Measurements from ENCODE around the gene ABCA12.

Gene ABCA12

GRCh38 chr2:215083146-215083545, 55.3 kb downstream of the ABCA12 start:
- Mint-ChIP-seq H3K27me3 (no peaks in the 10 kb centered on the region), H3K9me3 (ENCODE audit: low read depth) (no peaks in the 10 kb centered on the region), H3K4me1 (ENCODE audit: low read depth) (no peaks in the 10 kb centered on the region), H3K36me3 (no peaks in the 10 kb centered on the region), H3K27ac (no peak overlapping the region), H3K4me3 (no peak overlapping the region)

GRCh38 chr2:215082446-215082845, 56.0 kb downstream of the ABCA12 start:
- Mint-ChIP-seq H3K27me3 (no peaks in the 10 kb centered on the region), H3K9me3 (ENCODE audit: low read depth) (no peaks in the 10 kb centered on the region), H3K4me3 (no peak overlapping the region)

GRCh38 chr2:215080545-215080944, 57.9 kb downstream of the ABCA12 start:
- H3K4me1 Mint-ChIP-seq (ENCODE audit: low read depth): no peaks in the 10 kb centered on the region
- H3K27me3 Mint-ChIP-seq: no peaks in the 10 kb centered on the region
- no peak overlapping the region for H3K4me3 Mint-ChIP-seq
- H3K36me3 Mint-ChIP-seq: no peaks in the 10 kb centered on the region
- no peaks in the 10 kb centered on the region for H3K9me3 Mint-ChIP-seq (ENCODE audit: low read depth)
- H3K27ac Mint-ChIP-seq: no peak overlapping the region

More at GRCh38 chr2:215082446-215082845, 56.0 kb downstream of the ABCA12 start:
- Mint-ChIP-seq H3K27ac (no peak overlapping the region), H3K4me1 (ENCODE audit: low read depth) (no peaks in the 10 kb centered on the region), H3K36me3 (no peaks in the 10 kb centered on the region)

GRCh38 chr2:215071676-215072075, 66.8 kb downstream of the ABCA12 start:
- Mint-ChIP-seq H3K27me3 (peaks cover 2% of the 10 kb centered on the region), H3K4me1 (ENCODE audit: low read depth) (no peaks in the 10 kb centered on the region), H3K36me3 (no peaks in the 10 kb centered on the region), H3K9me3 (ENCODE audit: low read depth) (peaks cover 4% of the 10 kb centered on the region), H3K27ac (no peak overlapping the region), H3K4me3 (no peak overlapping the region)

- no peaks in the 10 kb centered on the region for H3K36me3 Mint-ChIP-seq
- H3K27me3 Mint-ChIP-seq: peaks cover 6% of the 10 kb centered on the region
- H3K9me3 Mint-ChIP-seq (ENCODE audit: low read depth): peaks cover 4% of the 10 kb centered on the region
- H3K27ac Mint-ChIP-seq: no peak overlapping the region
- no peak overlapping the region for H3K4me3 Mint-ChIP-seq
- H3K4me1 Mint-ChIP-seq (ENCODE audit: low read depth): no peaks in the 10 kb centered on the region
Measured at GRCh38 chr2:215068399-215068798, 70.0 kb downstream of the ABCA12 start.

GRCh38 chr2:215066124-215066523, 72.3 kb downstream of the ABCA12 start:
- peaks cover 4% of the 10 kb centered on the region for H3K9me3 Mint-ChIP-seq (ENCODE audit: low read depth)
- no peaks in the 10 kb centered on the region for H3K36me3 Mint-ChIP-seq
- no peak overlapping the region for H3K4me3 Mint-ChIP-seq
- no peaks in the 10 kb centered on the region for H3K4me1 Mint-ChIP-seq (ENCODE audit: low read depth)
- H3K27ac Mint-ChIP-seq: no peak overlapping the region
- H3K27me3 Mint-ChIP-seq: peaks cover 8% of the 10 kb centered on the region

GRCh38 chr2:215063526-215063925, 74.9 kb downstream of the ABCA12 start:
- no peak overlapping the region for H3K4me3 Mint-ChIP-seq
- peaks cover 8% of the 10 kb centered on the region for H3K27me3 Mint-ChIP-seq
- peaks cover 1% of the 10 kb centered on the region for H3K9me3 Mint-ChIP-seq (ENCODE audit: low read depth)
- H3K4me1 Mint-ChIP-seq (ENCODE audit: low read depth): no peaks in the 10 kb centered on the region
- H3K36me3 Mint-ChIP-seq: no peaks in the 10 kb centered on the region
- H3K27ac Mint-ChIP-seq: no peak overlapping the region

GRCh38 chr2:215060861-215061536, 77.4 kb downstream of the ABCA12 start:
- Mint-ChIP-seq H3K4me1 (ENCODE audit: low read depth) (no peaks in the 10 kb centered on the region), H3K4me3 (no peak overlapping the region), H3K27ac (no peak overlapping the region), H3K27me3 (peaks cover 8% of the 10 kb centered on the region), H3K36me3 (no peaks in the 10 kb centered on the region), H3K9me3 (ENCODE audit: low read depth) (no peaks in the 10 kb centered on the region)

GRCh38 chr2:215059724-215060123, 78.7 kb downstream of the ABCA12 start:
- Mint-ChIP-seq H3K9me3 (ENCODE audit: low read depth) (no peaks in the 10 kb centered on the region), H3K27ac (no peak overlapping the region), H3K4me1 (ENCODE audit: low read depth) (no peaks in the 10 kb centered on the region), H3K4me3 (no peak overlapping the region), H3K36me3 (no peaks in the 10 kb centered on the region), H3K27me3 (peaks cover 8% of the 10 kb centered on the region)

- H3K27me3 Mint-ChIP-seq: no peaks in the 10 kb centered on the region
- no peak overlapping the region for H3K27ac Mint-ChIP-seq
- H3K4me1 Mint-ChIP-seq (ENCODE audit: low read depth): no peaks in the 10 kb centered on the region
- no peaks in the 10 kb centered on the region for H3K36me3 Mint-ChIP-seq
- no peaks in the 10 kb centered on the region for H3K9me3 Mint-ChIP-seq (ENCODE audit: low read depth)
- H3K4me3 Mint-ChIP-seq: no peak overlapping the region
Measured at GRCh38 chr2:215055891-215056290, 82.5 kb downstream of the ABCA12 start.

GRCh38 chr2:215052810-215053209, 85.6 kb downstream of the ABCA12 start:
- H3K4me3 Mint-ChIP-seq: no peak overlapping the region
- H3K27ac Mint-ChIP-seq: no peak overlapping the region
- H3K36me3 Mint-ChIP-seq: no peaks in the 10 kb centered on the region
- H3K27me3 Mint-ChIP-seq: no peaks in the 10 kb centered on the region
- no peaks in the 10 kb centered on the region for H3K9me3 Mint-ChIP-seq (ENCODE audit: low read depth)
- H3K4me1 Mint-ChIP-seq (ENCODE audit: low read depth): no peaks in the 10 kb centered on the region

- Mint-ChIP-seq H3K4me1 (ENCODE audit: low read depth) (no peaks in the 10 kb centered on the region), H3K4me3 (no peak overlapping the region), H3K27me3 (no peaks in the 10 kb centered on the region), H3K36me3 (no peaks in the 10 kb centered on the region), H3K27ac (no peak overlapping the region), H3K9me3 (ENCODE audit: low read depth) (no peaks in the 10 kb centered on the region)
Measured at GRCh38 chr2:215052404-215052803, 86.0 kb downstream of the ABCA12 start.

GRCh38 chr2:215049341-215049740, 89.1 kb downstream of the ABCA12 start:
- H3K4me3 Mint-ChIP-seq: no peak overlapping the region
- H3K9me3 Mint-ChIP-seq (ENCODE audit: low read depth): no peaks in the 10 kb centered on the region
- H3K36me3 Mint-ChIP-seq: no peaks in the 10 kb centered on the region
- H3K27me3 Mint-ChIP-seq: no peaks in the 10 kb centered on the region
- no peak overlapping the region for H3K27ac Mint-ChIP-seq
- H3K4me1 Mint-ChIP-seq (ENCODE audit: low read depth): no peaks in the 10 kb centered on the region

- H3K27ac Mint-ChIP-seq: no peak overlapping the region
- H3K9me3 Mint-ChIP-seq (ENCODE audit: low read depth): no peaks in the 10 kb centered on the region
- no peak overlapping the region for H3K4me3 Mint-ChIP-seq
- no peaks in the 10 kb centered on the region for H3K27me3 Mint-ChIP-seq
- no peaks in the 10 kb centered on the region for H3K36me3 Mint-ChIP-seq
- no peaks in the 10 kb centered on the region for H3K4me1 Mint-ChIP-seq (ENCODE audit: low read depth)
Measured at GRCh38 chr2:215038421-215038820, 100.0 kb downstream of the ABCA12 start.

GRCh38 chr2:215036314-215036713, 102.1 kb downstream of the ABCA12 start:
- no peaks in the 10 kb centered on the region for H3K4me1 Mint-ChIP-seq (ENCODE audit: low read depth)
- H3K27me3 Mint-ChIP-seq: no peaks in the 10 kb centered on the region
- H3K27ac Mint-ChIP-seq: no peak overlapping the region
- H3K36me3 Mint-ChIP-seq: no peaks in the 10 kb centered on the region
- no peaks in the 10 kb centered on the region for H3K9me3 Mint-ChIP-seq (ENCODE audit: low read depth)
- H3K4me3 Mint-ChIP-seq: no peak overlapping the region

- Mint-ChIP-seq H3K27ac (no peak overlapping the region), H3K4me1 (ENCODE audit: low read depth) (no peaks in the 10 kb centered on the region), H3K4me3 (no peak overlapping the region), H3K36me3 (no peaks in the 10 kb centered on the region), H3K27me3 (peaks cover 3% of the 10 kb centered on the region), H3K9me3 (ENCODE audit: low read depth) (no peaks in the 10 kb centered on the region)
Measured at GRCh38 chr2:215034154-215034553, 104.3 kb downstream of the ABCA12 start.
